GM19455 (cell line): ENCODE measurements around the gene TAF7L.
"Not testable (repeated sequence)": the region's sequence is repeated elsewhere in the genome, so short reads cannot be mapped to it uniquely, and the experiment has no call there.

ENCODE experiments used
- ATAC-seq: cut with Tn5 transposase; IDR thresholded peaks from one replicate; pipeline ENCODE4 v1.9.1; 2021; ENCODE audit not compliant: unreplicated experiment

The TAF7L gene, protein sequence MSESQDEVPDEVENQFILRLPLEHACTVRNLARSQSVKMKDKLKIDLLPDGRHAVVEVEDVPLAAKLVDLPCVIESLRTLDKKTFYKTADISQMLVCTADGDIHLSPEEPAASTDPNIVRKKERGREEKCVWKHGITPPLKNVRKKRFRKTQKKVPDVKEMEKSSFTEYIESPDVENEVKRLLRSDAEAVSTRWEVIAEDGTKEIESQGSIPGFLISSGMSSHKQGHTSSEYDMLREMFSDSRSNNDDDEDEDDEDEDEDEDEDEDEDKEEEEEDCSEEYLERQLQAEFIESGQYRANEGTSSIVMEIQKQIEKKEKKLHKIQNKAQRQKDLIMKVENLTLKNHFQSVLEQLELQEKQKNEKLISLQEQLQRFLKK

DNA sequence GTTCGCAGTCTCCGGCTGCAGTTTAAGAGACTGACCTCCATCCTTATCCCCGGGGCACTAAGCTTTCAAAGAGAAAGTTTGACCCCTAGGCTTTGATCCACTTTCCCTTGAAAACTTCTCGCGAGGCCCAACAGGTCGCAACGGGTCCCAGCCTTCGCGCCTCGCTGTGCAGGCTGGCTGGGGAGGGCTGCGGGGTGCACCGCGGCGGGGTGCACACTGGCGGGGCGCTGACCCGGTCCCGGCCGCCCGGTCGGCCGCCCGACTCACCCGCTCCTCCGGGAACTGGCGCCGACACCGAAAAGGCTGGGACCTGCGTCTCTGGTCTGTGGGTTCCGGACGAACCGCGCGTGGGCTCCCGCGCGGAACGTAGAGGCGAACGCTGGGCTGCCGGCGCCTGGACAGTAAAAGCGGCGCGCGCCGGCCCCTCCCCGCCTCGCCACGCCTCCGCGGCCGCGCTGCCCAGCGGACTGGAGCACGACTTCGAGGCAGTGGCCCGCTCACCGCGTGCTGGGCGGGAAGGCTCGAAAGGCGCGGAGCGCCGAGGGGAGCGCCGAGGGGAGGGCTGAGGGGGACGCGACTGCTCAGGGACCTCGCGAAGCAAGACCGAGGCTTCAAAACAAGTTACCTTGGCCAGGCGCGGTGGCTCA, at the start of gene TAF7L:
Gene TAF7L (minus strand): TSS at position 378 of the 647 bp plus-strand sequence. CDS start 3,791 bp downstream, outside the sequence.
- no peak for ATAC-seq

DNA sequence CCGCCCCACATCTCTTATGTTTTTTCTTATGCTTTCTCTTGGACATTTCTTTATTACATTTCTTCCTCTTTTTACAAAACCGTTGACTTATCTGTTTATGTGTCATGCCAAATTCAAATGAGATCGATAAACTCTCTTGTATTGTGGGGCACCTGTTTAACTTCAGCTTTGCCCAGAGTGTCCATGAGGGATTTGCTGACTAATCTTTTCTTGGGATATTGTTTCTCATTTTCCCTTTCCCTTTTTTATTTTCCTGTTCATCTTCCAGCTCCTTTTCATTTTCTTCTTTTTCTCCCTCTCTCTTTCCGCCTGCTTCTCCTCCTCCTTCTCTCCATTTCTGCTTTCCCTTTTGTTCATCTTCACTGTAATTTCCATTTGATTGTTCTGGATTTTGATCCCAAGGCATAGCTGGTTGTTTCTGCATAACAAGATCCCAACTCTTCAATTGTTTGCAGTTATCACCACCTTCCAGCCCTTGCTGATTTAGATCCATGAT, 46.7 kb upstream of the TAF7L start:
- ATAC-seq = no peak

DNA sequence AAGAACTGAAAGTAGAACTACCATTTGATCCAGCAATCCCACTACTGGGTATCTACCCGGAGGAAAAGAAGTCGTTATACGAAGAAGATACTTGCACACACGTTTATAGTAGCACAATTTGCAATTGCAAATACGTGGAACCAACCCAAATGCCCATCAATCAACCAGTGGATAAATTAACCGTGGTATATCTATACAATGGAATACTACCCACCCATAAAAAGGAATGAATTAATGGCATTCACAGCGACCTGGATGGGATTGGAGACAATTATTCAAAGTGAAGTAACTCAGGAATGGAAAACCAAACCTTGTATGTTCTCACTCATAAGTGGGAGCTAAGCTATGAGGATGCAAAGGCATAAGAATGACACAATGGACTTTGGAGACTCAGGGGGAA, 43.2 kb upstream of the TAF7L start:
- ATAC-seq = not testable (repeated sequence)

DNA sequence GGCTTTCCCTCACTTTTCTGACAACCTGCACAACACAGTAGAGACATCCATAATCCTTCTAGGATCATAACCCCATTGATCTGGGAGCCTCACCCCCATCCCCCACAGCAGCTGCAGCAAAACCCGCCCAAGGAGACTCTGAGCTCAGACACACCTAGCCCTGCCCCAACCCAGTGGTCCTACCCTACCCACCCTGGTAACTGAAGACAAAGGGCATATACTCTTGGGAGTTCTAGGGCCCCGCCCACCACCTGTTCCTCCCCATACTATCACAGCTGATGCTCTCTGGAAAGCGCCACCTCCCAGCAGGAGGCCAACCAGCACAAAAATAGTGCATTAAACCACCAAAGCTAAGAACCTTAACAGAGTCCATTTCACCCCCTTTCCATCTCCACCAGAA, 35.5 kb upstream of the TAF7L start:
- not testable (repeated sequence) for ATAC-seq

DNA sequence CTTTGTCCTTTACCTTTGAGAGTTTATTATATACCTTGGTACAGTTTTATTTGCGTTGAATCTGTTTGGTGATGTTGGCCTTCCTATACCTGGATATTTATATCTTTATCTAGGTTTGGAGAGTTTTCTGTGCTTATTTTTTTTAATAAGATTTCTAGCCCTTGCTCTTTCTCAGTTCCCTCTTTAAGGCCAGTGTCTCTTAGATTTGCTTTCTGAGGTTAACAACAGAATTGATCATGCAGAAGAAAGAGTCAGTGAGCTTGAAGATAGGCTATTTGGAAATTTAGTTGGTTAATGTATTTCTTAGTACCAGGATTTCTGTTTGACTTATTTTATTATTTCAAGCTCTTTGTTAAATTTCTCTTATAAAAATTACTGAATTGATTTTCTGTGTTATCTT, 12.7 kb upstream of the TAF7L start:
- ATAC-seq = no peak

DNA sequence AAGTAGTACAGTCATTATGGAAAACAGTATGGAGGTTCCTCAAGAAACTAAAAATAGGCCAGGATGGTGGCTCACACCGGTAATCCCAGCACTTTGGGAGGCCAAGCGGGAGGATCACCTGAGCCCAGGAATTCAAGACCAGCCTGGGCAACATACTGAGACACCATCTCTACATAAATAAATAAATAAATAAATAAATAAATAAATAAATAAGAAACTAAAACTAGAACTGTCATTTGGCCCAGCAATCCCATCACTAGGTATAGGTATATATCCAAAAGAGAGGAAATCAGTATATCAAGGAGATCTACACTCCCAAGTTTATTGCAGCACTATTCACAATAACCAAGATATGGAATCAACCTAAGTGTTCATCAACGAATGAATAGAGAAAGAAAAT, 4.5 kb upstream of the TAF7L start:
- not testable (repeated sequence) for ATAC-seq

DNA sequence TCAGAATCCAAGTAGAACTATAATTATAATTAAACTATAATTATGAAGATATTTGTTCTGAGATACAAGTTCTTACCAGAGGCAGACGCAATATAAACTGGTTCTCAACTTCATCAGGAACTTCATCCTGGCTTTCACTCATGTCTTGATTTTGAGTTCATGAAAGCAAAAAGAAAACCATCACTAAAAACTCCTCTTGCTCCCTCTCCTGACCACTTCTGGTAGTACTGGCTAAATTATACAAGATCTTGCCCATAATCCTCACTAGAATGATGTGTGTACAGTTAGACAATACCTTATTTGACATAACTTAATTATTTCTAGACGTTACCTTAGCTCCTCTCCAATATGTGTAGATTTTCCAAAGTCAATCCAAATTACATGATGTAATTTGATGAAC, 3.7 kb downstream of the TAF7L start:
- no peak for ATAC-seq

DNA sequence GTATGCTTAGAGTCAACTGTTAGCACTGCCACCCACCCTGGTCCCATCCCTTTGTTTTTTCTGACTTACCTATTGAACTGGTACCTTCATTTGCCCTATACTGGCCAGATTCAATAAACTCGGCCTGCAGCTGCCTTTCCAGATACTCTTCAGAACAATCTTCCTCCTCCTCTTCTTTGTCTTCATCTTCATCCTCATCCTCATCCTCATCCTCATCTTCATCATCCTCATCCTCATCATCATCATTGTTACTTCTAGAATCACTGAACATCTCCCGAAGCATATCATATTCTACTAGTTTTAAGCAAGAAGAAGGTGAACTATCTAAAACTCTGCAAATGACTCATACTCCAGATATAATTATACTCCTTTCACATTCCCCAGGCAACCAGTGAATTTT, 14.9 kb downstream of the TAF7L start:
- no peak for ATAC-seq

DNA sequence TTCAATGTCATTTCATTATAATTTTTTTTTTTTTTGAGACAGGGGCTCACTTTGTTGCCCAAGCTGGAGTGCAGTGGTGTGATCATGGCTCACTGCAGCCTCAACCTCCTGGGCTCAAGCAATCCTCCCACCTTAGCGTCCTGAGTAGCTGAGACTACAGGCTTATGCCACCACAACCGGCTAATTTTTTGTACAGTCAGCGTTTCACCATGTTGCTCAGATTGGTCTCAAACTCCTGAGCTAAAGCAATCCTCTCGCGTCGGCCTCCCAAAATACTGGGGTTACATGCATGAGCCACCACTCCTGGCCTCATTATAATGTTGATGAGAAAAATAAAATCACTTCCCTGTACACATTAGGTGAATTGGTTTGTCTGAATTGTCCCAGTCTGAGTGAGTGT, 16.9 kb downstream of the TAF7L start:
- no peak for ATAC-seq

DNA sequence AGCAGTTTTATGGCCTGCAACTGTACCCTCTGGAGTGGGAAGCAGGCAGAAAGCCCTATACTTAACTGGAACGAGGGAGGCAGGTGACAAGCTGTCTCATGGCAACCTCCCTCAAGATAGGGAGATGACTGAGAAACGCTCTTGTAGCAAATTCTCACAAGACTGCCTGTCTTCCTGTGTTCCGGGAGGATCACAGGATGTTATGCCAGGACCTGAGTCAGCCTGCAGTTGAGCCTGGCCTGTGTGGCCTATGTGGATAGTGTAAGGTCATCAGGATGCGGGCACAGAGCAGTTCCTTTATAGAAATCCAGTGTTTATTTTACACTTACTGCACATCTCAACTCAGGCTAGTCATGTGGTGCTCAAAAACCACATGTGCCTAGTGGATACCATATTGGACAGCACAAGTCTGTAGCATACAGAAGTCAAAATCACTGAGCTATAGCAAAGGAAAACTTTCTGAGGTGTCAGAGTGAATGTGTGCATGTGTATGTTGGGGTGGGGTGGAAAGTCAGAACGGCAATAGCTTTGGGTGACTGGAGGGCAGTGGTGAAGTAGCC, 25.2 kb downstream of the TAF7L start:
- no peak for ATAC-seq

DNA sequence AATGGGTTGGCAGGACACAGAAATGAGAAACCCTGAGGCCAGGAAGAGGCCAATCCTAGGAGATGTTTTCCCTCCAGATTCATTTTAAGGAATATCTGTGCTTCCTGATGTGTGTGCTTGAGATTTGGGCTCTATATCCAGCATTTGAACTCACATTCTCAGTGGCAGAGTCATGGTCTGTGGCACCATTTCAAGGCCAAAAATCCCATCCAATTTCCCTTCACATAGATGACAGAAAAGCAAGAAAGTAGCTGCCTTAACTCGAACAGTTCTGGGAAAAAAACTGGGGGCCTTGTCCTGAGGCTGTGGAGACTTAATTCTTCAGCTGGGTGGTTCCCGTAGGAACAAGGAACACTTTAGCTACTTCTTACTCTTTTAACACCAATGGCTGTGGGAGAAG, 27.4 kb downstream of the TAF7L start:
- ATAC-seq = no peak

DNA sequence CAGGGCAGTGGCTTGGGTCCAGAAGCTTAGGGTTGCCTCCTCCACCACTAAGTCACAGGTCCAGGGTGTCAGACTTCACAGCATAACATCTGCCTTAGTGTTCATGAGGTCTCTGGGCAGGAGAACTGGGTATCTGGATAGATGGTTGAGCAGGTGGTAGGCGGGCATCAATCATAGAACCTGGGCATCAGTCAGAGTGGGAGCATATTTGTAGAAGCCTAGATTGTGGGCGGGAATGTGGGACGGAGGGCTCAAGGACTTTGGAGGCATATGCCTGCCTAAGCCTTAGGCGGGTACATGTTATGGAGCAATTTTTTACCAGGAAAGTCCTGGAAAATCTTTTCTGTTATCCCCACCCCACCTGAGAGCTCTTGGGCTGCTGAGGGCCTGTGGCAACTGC, 28.5 kb downstream of the TAF7L start:
- ATAC-seq = no peak

DNA sequence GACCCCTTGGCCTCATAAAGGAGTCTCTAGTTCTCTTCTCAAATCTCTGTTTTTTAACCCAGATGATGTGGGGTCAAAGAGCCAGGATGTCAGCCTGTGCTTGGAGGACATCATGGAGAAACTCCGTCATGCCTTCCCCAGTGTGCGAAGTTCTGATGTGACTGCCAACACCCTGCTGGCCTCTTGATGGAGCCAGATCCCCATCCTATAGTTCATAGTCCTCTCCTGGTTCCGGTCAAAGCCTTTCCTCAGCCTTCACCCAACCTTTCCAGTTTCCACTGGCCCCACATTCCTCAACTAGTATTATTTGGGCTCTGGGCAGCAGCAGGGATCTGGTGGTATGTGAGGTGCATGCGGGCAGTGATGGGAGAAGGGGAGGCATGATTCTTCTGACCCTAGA, 30.7 kb downstream of the TAF7L start:
- ATAC-seq = no peak

DNA sequence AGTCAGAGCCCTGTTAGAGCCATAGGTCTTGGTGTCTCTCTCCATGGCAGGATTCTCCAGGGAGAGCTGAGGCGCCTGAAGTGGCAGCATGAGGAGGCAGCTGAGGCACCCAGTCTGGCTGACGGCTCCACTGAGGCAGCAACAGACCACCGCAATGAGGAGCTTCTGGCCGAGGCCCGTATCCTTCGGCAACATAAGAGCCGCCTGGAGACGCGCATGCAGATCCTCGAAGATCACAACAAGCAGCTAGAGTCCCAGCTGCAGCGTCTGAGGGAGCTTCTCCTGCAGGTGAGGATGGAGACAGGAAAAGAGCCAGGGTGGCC, 32.9 kb downstream of the TAF7L start:
- no peak for ATAC-seq

DNA sequence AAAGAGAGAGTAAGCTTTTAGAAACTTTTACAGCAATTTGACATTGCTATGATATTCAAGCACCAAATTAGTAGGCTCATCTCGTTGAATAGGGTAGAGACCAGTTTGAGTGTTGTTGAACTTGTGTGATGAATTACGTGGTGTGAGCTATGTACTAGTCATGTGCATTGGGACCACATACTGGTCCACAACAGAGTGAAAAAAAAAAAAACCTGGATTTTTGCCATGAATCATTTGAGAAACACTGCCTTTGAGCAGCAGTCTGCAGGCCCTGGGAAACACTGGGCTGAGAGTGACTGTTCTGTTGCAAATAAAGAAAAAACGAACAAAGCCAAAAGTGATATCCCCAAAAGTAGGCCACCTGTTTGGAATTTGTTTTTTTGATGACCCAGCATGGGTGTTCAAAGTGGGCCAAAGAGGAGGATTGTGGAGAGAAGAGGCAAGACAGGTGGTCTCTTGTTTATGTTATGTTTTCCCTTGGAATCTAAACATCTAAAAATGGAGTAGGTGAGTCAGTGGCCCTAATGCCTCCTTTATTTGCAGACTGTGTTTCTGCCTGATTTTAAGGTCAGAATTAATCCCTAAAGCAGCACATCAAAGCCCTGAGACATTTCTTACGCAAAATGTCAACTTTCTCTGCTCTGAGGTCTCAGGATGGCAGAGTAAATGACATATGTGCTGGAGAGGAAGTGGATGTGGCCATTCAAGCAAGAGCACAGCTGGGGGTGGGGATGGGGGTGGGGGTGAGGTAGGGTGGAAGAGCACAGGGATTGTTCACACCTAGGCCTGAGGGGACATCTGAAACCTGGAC, 33.5 kb downstream of the TAF7L start:
- ATAC-seq = no peak

DNA sequence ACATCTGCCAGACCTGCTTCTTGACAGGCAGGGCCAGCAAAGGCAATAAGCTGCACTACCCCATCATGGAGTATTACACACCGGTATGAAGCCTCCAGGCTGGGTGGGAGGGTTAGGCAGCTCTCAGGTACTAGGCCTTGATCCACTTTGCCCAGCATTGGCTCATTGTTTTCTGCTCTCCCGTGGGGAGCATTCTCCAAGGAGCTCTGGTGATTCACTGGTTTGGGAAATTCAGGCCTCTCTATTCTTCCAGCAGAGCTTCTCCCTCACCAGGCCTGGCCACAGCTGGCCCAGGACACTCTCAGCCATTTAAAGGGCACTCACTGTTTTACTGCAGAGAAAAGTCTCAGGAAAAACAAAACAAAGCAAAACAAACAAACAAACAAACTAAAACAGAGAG, 38.5 kb downstream of the TAF7L start:
- no peak for ATAC-seq

DNA sequence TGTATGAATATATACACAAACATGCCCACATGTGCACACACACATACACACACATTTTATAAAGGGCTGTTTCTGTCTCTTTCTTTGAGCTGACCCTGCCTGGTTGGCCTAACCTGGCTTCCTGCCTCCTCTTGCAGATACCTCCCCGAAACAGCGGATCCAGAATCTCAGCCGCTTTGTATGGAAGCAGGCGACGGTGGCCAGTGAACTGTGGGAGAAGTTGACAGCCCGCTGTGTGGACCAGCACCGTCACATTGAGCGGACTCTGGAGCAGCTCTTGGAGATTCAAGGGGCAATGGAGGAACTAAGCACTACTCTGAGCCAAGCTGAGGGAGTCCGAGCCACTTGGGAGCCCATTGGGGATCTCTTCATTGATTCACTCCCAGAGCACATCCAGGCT, 49.6 kb downstream of the TAF7L start:
- ATAC-seq = no peak

DNA sequence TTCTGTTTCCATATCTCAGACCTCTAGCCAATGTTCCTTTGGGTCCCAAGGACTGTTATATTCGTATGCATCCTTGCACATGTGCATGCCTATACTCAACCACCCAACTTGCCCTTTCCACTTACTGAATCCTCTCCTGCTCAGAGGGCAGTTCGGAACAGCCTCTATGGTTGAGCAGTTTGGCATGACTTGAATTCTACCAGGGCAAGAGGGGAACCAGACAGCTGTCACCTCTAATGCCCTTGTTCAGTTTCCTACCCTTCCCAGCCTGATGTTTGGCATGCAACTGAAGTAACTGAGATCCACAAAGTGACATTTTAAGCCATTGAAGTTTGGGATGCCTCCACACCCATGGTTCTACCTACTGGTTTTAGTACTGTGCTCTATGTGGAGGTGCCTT, 54.1 kb downstream of the TAF7L start:
- ATAC-seq = no peak

DNA sequence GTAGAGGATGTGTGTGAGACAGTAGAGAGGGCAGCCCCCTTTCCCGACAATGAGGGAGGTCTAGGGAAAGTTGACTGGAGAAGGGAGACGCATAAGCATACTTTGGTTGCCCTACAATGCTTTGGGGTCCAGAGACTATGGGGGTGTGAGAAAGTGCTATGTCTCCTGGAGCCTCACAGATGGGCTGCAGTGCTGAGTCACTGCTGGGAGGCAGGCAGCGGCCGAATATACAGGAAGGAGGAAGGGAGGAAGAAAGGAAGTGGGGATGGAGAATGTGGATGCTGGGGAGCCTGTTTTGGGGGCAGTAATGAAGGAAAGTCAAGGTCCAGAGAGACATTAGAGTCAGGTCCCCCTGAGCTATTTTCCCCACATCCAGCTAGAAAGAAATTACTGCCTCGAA, 58.8 kb downstream of the TAF7L start:
- ATAC-seq = no peak

DNA sequence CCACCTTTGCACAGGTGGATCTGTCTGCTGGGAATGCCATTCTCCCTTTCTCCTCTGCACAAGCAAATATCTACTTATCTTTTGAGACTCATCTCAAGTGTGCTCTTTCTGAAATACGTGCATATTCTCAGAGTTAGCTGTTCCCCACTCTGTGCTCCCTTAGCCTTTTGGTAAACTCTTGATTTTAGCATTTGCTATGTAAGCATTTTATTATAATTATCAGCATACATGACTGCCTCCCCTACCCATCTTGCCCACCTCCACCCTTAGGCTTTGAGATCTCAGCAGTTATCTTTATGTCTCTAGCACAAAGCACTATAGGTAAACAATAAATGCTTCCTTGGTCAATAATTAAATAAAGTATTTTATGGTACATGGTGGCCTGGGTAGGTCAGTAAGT, 60.1 kb downstream of the TAF7L start:
- no peak for ATAC-seq

DNA sequence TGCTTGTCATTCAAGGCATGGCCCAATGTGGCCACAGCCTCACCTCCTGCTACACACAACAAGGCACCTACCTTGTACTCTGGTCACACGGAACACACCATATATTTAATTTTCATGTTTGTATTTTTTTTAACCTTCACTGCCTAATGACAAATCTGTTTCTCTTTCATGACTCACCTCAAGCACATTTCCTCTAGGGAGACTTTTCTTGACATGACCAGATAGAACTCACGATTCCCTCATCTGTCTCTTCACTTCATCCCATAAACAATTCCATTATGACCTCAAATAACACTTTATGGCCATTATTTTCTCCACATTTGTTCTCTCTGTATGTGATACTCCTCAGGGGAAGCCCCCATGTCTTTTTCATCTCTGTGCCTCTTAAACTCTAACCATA, 60.5 kb downstream of the TAF7L start:
- ATAC-seq = no peak

DNA sequence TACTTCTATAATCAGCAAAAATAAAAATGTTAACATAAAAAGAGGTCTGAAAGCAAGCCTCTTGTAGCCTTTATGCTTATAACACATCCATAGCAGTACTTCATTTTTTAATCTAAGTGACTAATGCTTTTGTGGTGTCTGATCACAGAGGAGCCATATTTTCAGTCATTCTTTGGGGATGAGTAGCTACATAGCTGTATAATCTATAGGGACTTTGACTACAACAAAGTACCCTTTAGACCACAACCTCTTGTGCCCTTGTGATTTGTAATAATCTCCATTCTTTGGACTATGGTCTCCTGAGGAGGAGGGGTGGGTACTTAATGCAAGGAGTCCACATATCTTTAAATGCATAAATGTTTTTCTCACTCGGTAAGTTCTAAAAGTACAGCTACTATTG, 62.0 kb downstream of the TAF7L start:
- no peak for ATAC-seq
